ENCODE data around the gene DYNLT5.
"Not testable (repeated sequence)": the region's sequence is repeated elsewhere in the genome, so short reads cannot be mapped to it uniquely, and the experiment has no call there.

DYNLT5 gene

DNA sequence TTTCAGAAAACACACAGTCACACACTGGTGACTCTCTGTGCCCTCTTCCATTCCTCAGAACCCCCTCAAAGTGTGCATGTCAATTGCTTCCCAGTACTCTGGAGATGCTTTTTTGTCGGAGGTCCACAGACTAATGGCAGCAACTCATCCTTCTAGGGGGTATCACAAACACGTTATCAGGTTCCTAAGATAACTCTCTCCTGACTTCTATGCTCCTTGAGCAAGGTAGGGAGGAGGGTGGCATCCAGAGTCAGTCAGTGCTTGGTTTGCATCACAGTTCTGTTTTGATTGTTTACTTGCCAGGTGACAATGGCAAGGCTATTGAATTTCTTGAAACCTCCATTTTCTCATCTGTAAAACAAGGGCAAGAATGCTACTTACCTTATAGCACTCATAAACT is 39.4 kb upstream of the DYNLT5 start:
- TF ChIP-seq, protein P1, sequence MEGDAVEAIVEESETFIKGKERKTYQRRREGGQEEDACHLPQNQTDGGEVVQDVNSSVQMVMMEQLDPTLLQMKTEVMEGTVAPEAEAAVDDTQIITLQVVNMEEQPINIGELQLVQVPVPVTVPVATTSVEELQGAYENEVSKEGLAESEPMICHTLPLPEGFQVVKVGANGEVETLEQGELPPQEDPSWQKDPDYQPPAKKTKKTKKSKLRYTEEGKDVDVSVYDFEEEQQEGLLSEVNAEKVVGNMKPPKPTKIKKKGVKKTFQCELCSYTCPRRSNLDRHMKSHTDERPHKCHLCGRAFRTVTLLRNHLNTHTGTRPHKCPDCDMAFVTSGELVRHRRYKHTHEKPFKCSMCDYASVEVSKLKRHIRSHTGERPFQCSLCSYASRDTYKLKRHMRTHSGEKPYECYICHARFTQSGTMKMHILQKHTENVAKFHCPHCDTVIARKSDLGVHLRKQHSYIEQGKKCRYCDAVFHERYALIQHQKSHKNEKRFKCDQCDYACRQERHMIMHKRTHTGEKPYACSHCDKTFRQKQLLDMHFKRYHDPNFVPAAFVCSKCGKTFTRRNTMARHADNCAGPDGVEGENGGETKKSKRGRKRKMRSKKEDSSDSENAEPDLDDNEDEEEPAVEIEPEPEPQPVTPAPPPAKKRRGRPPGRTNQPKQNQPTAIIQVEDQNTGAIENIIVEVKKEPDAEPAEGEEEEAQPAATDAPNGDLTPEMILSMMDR (IDR thresholded peaks at IDR 0.05; ENCODE audit: poor library complexity, severe bottlenecking) = no peak
- no peaks in the 10 kb centered on the region for H3K27me3 ChIP-seq (ENCODE audit: insufficient read depth, poor library complexity, severe bottlenecking)
- no peaks in the 10 kb centered on the region for H3K9me3 ChIP-seq (ENCODE audit: severe bottlenecking)
- no peaks in the 10 kb centered on the region for H3K4me1 ChIP-seq (ENCODE audit: insufficient read depth, poor library complexity, severe bottlenecking)
- no peaks in the 10 kb centered on the region for H3K36me3 ChIP-seq (ENCODE audit: low read depth)
- H3K27ac ChIP-seq (ENCODE audit: poor library complexity, severe bottlenecking) = no peak overlapping the region
- ATAC-seq (ENCODE audit: low read depth) (no peak), DNase-seq (ENCODE audit: low spot score) (no peak)
- no peak overlapping the region for H3K4me3 ChIP-seq (ENCODE audit: severe bottlenecking)

DNA sequence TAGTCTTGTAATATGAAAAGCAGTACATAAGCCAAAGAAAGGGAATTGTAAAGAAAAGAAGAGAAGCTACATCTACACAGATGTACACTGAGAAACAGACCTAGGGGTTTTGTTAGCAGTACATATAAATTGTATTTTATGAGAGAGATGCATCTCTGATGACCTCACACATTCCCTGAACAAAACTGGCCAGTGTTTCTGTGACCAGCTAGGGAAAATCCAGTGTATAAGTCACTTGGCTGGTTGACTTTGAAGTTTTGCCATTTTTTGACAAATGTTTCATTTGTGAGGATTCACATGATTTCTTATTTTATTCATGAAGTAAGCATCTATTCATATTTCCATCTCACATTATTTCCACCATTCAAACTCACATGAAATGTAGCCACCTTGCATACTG is 28.3 kb upstream of the DYNLT5 start:
- no peak overlapping the region for H3K4me3 ChIP-seq (ENCODE audit: severe bottlenecking)
- H3K4me1 ChIP-seq (ENCODE audit: insufficient read depth, poor library complexity, severe bottlenecking) = peaks cover 10% of the 10 kb centered on the region
- ATAC-seq (ENCODE audit: low read depth) = no peak
- H3K9me3 ChIP-seq (ENCODE audit: severe bottlenecking) = no peaks in the 10 kb centered on the region
- no peaks in the 10 kb centered on the region for H3K27me3 ChIP-seq (ENCODE audit: insufficient read depth, poor library complexity, severe bottlenecking)
- no peaks in the 10 kb centered on the region for H3K36me3 ChIP-seq (ENCODE audit: low read depth)
- no peak overlapping the region for H3K27ac ChIP-seq (ENCODE audit: poor library complexity, severe bottlenecking)
- TF ChIP-seq, protein P1 (IDR thresholded peaks at IDR 0.05; ENCODE audit: poor library complexity, severe bottlenecking) = no peak
- DNase-seq (ENCODE audit: low spot score) = no peak

DNA sequence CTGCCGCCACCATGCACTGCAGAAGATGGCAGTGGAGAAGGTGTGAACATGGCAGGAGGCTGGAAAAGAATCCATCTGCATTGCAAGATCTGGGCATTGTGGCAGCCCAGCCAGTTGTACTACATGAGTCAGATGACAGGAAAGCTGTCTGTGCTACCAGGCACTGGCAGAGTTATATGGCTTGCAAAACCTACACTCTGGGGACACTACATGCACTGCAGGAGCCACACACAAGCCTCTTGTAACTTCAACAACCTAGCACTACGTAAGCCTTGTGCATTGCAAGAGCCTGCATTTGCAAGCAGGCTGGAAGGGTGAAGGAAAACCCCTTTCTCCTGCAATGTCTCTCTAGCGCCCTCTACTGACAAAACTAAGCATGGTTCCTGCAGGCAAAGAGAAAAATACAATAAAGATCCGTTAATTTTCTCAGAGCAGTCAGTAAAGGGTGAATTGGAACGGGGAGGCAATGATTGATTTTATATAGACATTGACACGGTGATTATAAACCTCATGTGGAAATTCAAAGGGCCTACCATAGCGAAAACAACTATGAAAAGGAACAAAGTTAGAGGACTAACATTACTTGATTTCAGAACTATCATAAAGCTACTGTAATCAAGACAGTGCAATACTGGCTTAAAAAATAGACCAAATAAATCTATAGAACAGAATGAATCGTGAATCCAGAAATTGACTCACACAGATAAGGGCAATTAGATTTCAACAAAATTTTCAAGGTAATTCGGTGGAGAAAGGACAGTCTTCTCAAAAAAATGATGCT is 26.2 kb upstream of the DYNLT5 start:
- Histone ChIP-seq H3K36me3 (ENCODE audit: low read depth) (no peaks in the 10 kb centered on the region), H3K4me1 (ENCODE audit: insufficient read depth, poor library complexity, severe bottlenecking) (peaks cover 10% of the 10 kb centered on the region), H3K27me3 (ENCODE audit: insufficient read depth, poor library complexity, severe bottlenecking) (no peaks in the 10 kb centered on the region), H3K4me3 (ENCODE audit: severe bottlenecking) (no peak overlapping the region), H3K27ac (ENCODE audit: poor library complexity, severe bottlenecking) (no peak overlapping the region), H3K9me3 (ENCODE audit: severe bottlenecking) (no peaks in the 10 kb centered on the region)
- TF ChIP-seq, protein P1 (IDR thresholded peaks at IDR 0.05; ENCODE audit: poor library complexity, severe bottlenecking) = peak; percentile 90
- DNase-seq (ENCODE audit: low spot score) (no peak), ATAC-seq (ENCODE audit: low read depth) (peak; percentile 42; the same call in 1 of the 3 replicates)

DNA sequence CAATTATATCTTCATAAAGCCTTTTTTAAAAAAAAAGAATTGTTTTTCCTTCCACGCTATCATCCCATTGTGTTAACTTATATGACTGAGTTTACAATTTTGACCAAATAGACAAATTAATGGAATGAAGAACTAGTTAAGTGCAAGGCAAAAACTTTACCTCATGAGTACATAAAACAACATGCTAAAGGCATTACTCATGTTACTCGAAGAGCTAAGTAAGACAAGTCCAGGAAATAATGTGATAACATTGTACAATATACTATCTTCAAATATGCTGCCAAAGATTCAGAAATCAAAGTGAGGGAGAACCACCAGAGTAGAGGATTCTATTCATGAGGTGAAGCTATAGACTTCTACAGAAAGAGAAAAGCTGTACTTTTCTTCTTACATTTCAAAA is 24.2 kb upstream of the DYNLT5 start:
- DNase-seq (ENCODE audit: low spot score) (no peak), ATAC-seq (ENCODE audit: low read depth) (peak; percentile 63; the same call in 2 of the 3 replicates)
- Histone ChIP-seq H3K27ac (ENCODE audit: poor library complexity, severe bottlenecking) (peak overlapping the region; percentile 52), H3K4me3 (ENCODE audit: severe bottlenecking) (no peak overlapping the region), H3K9me3 (ENCODE audit: severe bottlenecking) (no peaks in the 10 kb centered on the region), H3K4me1 (ENCODE audit: insufficient read depth, poor library complexity, severe bottlenecking) (peaks cover 14% of the 10 kb centered on the region), H3K27me3 (ENCODE audit: insufficient read depth, poor library complexity, severe bottlenecking) (no peaks in the 10 kb centered on the region), H3K36me3 (ENCODE audit: low read depth) (no peaks in the 10 kb centered on the region)
- TF ChIP-seq, protein P1 (IDR thresholded peaks at IDR 0.05; ENCODE audit: poor library complexity, severe bottlenecking) = no peak

DNA sequence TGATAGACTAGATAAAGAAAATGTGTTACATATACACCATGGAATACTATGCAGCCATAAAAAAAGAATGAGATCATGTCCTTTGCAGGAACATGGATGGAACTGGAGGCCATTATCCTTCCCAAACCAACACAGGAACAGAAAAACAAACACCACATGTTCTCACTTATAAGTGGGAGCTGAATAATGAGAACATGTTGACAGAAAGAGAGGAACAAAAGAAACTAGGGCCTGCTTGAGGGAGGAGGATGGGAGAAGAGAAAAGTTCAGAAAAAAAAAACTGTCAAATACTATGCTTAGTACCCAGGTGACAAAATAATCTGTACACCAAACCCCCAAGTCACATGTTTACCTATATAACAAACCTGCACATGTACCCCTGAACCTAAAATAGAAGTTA is 23.5 kb upstream of the DYNLT5 start:
- Histone ChIP-seq H3K27ac (ENCODE audit: poor library complexity, severe bottlenecking) (peak overlapping the region; percentile 52), H3K4me1 (ENCODE audit: insufficient read depth, poor library complexity, severe bottlenecking) (peaks cover 16% of the 10 kb centered on the region)
- not testable (repeated sequence) for H3K4me3 ChIP-seq (ENCODE audit: severe bottlenecking); DNase-seq (ENCODE audit: low spot score); H3K36me3 ChIP-seq (ENCODE audit: low read depth); H3K27me3 ChIP-seq (ENCODE audit: insufficient read depth, poor library complexity, severe bottlenecking); H3K9me3 ChIP-seq (ENCODE audit: severe bottlenecking); ATAC-seq (ENCODE audit: low read depth)
